ENCODE results near the gene CNOT8. TPM values are rescaled to one million over a fixed set of nuclear protein-coding genes. Genes with fewer than 3 reads are reported as not detected.

Gene CNOT8
- total and polyA plus RNA-seq, 9 of the 15 experiments (the other 6 are each of a cell fraction or from before 2014, with no cell fraction given): 15.2 to 68.9 (median 52.1) TPM

DNA sequence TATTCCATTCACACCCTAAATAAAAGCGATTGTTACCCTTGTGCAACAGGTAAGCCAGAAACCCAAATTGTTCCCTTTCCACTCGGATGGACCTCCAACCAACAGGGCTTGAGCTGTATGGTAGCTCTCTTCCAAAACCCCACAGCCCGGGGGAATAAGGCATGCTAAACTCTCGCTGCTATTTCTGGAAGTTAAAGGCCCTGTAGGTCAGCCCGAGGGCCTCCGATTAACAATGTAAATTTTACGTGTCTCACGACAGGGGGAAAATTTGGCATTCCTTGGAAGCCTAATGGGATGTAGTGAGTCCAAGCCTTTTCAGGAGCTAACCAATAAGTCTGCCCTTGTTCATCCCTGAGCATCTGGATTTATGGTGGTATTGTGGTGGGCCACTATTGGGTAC is 26.0 kb downstream of the CNOT8 start (continued):
- TF ChIP-seq, protein P1, sequence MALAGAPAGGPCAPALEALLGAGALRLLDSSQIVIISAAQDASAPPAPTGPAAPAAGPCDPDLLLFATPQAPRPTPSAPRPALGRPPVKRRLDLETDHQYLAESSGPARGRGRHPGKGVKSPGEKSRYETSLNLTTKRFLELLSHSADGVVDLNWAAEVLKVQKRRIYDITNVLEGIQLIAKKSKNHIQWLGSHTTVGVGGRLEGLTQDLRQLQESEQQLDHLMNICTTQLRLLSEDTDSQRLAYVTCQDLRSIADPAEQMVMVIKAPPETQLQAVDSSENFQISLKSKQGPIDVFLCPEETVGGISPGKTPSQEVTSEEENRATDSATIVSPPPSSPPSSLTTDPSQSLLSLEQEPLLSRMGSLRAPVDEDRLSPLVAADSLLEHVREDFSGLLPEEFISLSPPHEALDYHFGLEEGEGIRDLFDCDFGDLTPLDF (CRISPR knock-in tag; IDR thresholded peaks at IDR 0.05): no peak
- no peak for TF ChIP-seq SMAD3 (CRISPR knock-in tag; conservative IDR thresholded peaks at IDR 0.05)

DNA sequence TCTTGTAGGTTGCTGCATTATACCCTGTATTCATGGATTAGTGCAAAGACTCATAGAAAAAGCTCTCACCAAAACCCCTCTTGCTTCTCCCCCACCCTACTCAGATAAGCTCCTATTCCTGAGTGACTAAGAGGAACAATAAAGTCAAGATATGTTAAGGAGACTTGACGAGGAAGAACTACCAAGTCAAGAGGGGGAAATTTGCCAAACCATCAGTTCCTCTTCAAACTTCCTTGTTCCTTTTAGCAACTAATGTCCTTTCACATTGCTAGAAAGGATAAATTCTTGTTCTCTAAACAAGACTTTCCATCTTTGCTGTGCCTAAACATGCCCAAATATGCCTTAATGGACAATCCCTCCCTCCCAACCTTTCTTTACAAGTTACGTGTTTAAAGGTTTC is 27.0 kb downstream of the CNOT8 start:
- Histone ChIP-seq H3K9me3 (replicated peaks; ENCODE audit: control insufficient read depth, insufficient read depth, low read depth, low read length) (peaks cover 11% of the 10 kb centered on the region), H3K4me1 (replicated peaks in 1 of 2; ENCODE audit: control insufficient read depth in 2 of 2, insufficient read depth in 2 of 2, low read length in 2 of 2) (no peaks in the 10 kb centered on the region), H3K27me3 (ENCODE audit: control insufficient read depth in 2 of 2, insufficient read depth in 2 of 2, low read length in 2 of 2) (no peaks in the 10 kb centered on the region), H4K20me1 (replicated peaks; ENCODE audit: control insufficient read depth, insufficient read depth, low read length) (no peaks in the 10 kb centered on the region), H3K36me3 (ENCODE audit: control insufficient read depth, insufficient read depth, low read length) (peaks cover 52% of the 10 kb centered on the region), H3K4me3 (no peak overlapping the region), H3K27ac (ENCODE audit: extremely low read depth, low read depth, low read length) (no peak overlapping the region), H3K9ac (ENCODE audit: insufficient read depth in 1 of 2, low read depth in 2 of 2, low read length in 2 of 2) (no peak overlapping the region), H2AFZ (ENCODE audit: low read depth, low read length) (no peak overlapping the region), H3K9me1 (ENCODE audit: control insufficient read depth, insufficient read depth, low read length) (no peaks in the 10 kb centered on the region), H3K79me2 (ENCODE audit: control insufficient read depth, insufficient read depth, low read length) (no peaks in the 10 kb centered on the region), H3K4me2 (ENCODE audit: insufficient read depth, low read length) (no peak overlapping the region)
- intact Hi-C loops (cut with micrococcal nuclease) (no loop called here), in situ Hi-C loops (cut with MboI) (no loop called here)
- ChIA-PET CTCF (ENCODE audit: low intra/inter-chr PET ratio) (no interaction called here), POLR2A (no interaction called here)
- no peak for DNase-seq (ENCODE audit: extremely low read depth in 1 of 4, low spot score in 3 of 4)
- 67% methylated on average over 2 of the region's 2 CpGs for WGBS (ENCODE audit: insufficient coverage, low coverage, missing lambda C conversion rate)
- no peak for ATAC-seq
- BruUV-seq (replicated peaks): no TSS peak
- no peak for FAIRE-seq
- TF ChIP-seq ZNF668 (CRISPR knock-in tag; IDR thresholded peaks at IDR 0.05) (no peak), ZNF324 (CRISPR knock-in tag; IDR thresholded peaks at IDR 0.05) (no peak), SIN3A (IDR thresholded peaks at IDR 0.05; ENCODE audit: borderline replicate concordance in 2 of 2, control insufficient read depth in 1 of 2, low read depth in 2 of 2, low read length in 2 of 2) (no peak), POLR2A (conservative IDR thresholded peaks at IDR 0.05) (no peak), FOXJ3 (CRISPR knock-in tag; IDR thresholded peaks at IDR 0.05) (no peak), ZNF143 (CRISPR knock-in tag; IDR thresholded peaks at IDR 0.05) (no peak), NELFE (IDR thresholded peaks at IDR 0.05; ENCODE audit: insufficient read depth, insufficient read length) (no peak), SOX6 (IDR thresholded peaks at IDR 0.05) (no peak), FOSL1 (tag; conservative IDR thresholded peaks at IDR 0.05) (no peak), BRF1 (IDR thresholded peaks at IDR 0.05; ENCODE audit: borderline replicate concordance, extremely low read depth, insufficient read length) (no peak), POLR3G (IDR thresholded peaks at IDR 0.05; ENCODE audit: extremely low read depth, insufficient read length, insufficient replicate concordance) (no peak), GATAD2B (IDR thresholded peaks at IDR 0.05; ENCODE audit: borderline replicate concordance) (no peak)
- TF ChIP-seq, protein P2, sequence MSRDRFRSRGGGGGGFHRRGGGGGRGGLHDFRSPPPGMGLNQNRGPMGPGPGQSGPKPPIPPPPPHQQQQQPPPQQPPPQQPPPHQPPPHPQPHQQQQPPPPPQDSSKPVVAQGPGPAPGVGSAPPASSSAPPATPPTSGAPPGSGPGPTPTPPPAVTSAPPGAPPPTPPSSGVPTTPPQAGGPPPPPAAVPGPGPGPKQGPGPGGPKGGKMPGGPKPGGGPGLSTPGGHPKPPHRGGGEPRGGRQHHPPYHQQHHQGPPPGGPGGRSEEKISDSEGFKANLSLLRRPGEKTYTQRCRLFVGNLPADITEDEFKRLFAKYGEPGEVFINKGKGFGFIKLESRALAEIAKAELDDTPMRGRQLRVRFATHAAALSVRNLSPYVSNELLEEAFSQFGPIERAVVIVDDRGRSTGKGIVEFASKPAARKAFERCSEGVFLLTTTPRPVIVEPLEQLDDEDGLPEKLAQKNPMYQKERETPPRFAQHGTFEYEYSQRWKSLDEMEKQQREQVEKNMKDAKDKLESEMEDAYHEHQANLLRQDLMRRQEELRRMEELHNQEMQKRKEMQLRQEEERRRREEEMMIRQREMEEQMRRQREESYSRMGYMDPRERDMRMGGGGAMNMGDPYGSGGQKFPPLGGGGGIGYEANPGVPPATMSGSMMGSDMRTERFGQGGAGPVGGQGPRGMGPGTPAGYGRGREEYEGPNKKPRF (IDR thresholded peaks at IDR 0.05; ENCODE audit: low read depth, low read length): no peak
- TF ChIP-seq, protein P3, sequence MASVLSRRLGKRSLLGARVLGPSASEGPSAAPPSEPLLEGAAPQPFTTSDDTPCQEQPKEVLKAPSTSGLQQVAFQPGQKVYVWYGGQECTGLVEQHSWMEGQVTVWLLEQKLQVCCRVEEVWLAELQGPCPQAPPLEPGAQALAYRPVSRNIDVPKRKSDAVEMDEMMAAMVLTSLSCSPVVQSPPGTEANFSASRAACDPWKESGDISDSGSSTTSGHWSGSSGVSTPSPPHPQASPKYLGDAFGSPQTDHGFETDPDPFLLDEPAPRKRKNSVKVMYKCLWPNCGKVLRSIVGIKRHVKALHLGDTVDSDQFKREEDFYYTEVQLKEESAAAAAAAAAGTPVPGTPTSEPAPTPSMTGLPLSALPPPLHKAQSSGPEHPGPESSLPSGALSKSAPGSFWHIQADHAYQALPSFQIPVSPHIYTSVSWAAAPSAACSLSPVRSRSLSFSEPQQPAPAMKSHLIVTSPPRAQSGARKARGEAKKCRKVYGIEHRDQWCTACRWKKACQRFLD (CRISPR knock-in tag; IDR thresholded peaks at IDR 0.05): no peak
- TF ChIP-seq, protein P4, sequence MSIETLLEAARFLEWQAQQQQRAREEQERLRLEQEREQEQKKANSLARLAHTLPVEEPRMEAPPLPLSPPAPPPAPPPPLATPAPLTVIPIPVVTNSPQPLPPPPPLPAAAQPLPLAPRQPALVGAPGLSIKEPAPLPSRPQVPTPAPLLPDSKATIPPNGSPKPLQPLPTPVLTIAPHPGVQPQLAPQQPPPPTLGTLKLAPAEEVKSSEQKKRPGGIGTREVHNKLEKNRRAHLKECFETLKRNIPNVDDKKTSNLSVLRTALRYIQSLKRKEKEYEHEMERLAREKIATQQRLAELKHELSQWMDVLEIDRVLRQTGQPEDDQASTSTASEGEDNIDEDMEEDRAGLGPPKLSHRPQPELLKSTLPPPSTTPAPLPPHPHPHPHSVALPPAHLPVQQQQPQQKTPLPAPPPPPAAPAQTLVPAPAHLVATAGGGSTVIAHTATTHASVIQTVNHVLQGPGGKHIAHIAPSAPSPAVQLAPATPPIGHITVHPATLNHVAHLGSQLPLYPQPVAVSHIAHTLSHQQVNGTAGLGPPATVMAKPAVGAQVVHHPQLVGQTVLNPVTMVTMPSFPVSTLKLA (conservative IDR thresholded peaks at IDR 0.05): no peak
